DMS 273 (cell line): Measurements from ENCODE around the gene CCDC66.
"Not testable (repeated sequence)": the region's sequence is repeated elsewhere in the genome, so short reads cannot be mapped to it uniquely, and the experiment has no call there.

Source experiments
- DNase-seq: peaks from one replicate; lab custom pipeline; 2025; ENCODE audit not compliant: unreplicated experiment; lab: John Stamatoyannopoulos, UW

The CCDC66 gene

DNA sequence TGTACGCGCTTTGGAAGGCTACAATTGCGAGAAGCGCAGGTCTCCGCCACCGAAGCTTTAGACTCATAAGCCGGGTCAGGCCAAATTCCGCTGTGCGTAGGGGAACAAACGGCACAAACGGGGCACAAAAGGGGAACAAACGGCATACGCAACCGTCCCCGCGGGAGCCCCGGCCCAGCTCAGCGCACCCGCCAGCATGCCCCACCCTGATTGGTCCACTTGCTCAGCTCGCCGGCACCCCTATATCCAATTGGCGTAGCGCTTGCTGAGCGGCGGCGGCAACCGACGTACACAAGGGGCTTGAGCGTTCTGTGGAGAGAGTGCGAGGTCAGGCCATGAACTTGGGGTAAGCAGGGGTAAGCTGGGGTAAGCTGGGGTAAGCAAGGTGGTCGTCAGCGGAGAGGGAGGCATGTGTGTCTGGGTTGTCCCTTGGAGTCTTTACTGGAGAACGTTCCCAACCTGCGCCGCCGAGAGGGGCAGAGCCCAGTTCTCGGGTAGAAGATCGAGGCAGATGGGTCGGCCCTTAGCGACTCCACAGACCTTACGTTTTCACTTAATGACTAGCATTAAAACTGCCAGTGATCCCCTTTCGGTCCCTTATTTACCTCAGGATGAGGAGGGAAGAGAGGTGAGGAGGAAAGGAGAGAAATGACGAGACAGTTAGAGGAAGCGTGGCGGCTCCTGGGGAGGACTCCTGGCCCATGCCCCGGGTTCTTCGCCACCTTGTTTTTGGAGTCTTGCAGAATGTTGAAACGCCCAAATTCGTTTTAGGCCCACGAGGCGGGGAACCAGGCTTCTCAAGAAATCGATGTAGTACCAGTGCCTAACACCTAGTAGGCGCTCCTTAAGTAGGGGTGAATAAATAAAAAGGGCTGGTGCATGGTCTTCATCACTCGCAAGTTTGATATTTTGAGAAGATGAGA, at the start of gene CCDC66:
Gene CCDC66 (plus strand): TSS at position 268 of the 923 bp plus-strand sequence. CDS start 68 bp downstream, at position 336.
- DNase-seq, result peak; percentile 94

DNA sequence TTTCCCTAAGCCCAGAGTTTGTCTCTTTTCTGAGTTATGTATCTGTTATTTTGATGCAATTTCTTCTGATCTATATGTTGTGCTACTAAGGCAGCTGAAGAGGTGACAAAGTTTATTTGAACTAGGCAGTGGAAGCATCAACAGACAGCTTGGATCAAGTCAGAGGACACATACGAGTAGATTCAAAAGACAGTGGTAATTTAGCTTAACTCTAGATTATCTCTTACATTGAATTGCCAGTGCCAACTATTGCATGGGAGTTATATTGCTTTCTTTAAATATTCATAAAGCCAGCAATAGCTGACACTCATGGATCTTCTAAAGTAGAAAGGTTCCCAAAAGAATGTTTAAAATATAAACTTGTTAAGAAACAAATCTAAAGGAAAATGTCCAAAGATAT, 37.3 kb upstream of the CCDC66 start:
- no peak for DNase-seq

DNA sequence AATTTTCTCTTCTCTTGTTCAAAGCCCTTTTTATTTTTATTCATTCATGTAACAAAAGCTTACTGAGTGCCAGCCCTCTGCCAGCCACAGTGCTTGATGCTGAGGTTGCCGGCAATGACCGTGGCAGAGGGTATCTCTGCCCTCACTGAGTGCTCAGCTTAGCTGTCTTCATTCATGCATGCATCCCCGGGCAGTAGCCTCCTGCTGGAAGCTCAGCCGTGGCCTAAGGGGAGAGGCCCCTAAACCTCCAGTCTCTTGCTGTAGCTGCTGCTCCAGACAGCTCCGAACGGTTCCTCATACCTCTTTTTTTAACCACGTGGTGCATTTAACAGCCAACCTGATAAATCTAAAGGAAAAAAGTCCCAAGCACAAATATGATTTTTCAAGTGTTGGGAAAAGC, 34.6 kb upstream of the CCDC66 start:
- no peak for DNase-seq

DNA sequence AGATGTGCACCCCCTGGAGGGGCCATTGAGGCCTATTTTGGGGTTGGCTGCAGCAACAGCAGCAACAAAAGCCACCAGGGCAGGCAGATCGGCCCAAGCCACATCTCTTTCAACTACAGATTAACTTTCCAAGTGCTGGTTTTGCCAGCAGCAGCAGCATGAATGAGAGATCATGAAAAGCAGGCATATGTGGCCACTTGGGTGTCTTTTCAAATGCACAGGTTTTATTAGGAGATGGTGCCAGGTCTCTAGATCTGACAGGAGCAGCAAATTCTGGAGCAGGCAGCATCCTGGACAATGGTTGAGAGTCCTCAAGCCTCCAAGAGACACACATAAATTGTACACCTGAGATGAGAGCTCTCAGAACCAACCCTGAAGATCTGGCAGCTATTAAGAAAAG, 31.7 kb upstream of the CCDC66 start:
- no peak for DNase-seq

DNA sequence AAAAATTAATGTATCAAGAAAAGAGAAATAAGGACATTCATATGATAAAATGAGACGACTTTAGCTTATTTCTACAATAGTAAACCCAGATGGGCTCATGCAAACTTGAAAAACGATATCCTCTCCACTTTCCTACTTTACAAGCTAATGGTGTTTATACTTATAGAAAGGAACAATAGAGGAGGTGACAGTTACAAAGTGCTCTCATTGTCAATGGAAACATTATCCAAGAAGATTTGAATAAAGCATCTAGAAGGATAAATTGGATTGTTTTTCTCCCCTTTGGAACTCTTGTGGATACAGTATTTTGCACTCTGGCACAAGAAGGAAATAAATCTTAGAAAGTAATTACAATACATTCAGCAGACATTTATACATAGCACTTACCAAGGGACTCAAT, 20.2 kb upstream of the CCDC66 start:
- DNase-seq, result no peak

DNA sequence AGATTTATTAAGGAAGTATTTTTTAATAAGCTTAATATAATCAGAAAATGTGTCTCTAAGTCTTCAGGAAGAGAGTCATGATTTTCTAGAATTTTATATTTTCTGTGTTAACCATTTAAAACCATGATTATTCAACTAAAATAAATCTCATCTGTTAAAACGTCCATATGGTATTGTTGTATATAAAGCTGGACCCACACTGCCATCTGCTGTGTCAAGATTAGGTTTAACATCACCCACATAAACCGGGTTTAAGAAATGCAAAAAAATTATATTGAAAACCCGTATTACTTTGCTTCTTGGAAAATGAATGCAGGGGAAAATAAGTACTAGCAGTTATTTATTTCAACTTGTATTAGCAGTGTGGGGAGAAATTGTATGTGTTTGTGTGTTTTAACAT, 9.5 kb upstream of the CCDC66 start:
- DNase-seq, result peak; percentile 45

DNA sequence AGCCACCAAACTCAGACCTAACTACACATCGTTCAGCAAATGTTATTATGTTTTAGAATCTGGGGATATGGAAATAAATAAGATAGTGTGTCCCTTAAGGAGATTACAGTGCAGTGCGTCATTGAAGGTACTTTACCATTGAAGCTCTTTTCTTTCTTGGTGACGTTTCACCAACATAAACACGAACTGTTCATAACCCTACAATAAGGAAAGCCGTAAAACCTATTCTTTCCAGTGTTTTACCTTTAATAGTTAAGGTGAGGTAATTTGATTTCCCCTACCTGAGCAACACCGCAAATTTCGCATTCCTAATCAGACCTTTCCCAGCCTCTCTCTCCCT, 826 bp downstream of the CCDC66 start:
- no peak for DNase-seq

DNA sequence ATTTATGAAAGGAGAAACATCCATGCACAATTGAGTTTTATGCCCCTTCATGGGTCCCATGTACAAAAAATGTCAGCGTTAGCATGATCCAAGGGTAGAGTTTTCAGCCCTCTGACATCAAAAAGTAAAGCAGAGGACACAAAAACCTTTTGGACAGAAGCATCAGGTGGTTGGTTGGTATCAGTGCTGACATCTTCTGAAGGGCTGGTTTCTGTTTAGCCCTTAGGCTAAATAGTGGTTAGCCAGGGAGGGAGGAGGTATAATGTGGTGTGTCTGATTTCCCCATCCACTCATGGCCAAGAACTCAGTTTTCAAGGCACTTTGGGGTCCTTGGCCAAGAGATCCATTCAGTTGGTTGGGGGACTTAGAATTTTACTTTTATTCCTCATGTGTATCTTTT, 16.5 kb downstream of the CCDC66 start:
- DNase-seq, result no peak

DNA sequence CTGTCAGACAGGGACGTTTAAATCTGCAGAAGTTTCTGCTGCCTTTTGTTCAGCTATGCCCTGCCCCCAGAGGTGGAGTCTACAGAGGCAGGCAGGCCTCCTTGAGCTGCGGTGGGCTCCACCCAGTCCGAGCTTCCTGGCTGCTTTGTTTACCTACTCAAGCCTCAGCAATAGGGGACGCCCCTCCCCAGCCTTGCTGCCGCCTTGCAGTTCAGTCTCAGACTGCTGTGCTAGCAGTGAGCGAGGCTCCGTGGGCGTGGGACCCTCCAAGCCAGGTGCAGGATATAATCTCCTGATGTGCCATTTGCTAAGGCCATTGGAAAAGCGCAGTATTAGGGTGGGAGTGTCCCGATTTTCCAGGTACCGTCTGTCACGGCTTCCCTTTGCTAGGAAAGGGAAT, 25.0 kb downstream of the CCDC66 start:
- DNase-seq, result not testable (repeated sequence)

DNA sequence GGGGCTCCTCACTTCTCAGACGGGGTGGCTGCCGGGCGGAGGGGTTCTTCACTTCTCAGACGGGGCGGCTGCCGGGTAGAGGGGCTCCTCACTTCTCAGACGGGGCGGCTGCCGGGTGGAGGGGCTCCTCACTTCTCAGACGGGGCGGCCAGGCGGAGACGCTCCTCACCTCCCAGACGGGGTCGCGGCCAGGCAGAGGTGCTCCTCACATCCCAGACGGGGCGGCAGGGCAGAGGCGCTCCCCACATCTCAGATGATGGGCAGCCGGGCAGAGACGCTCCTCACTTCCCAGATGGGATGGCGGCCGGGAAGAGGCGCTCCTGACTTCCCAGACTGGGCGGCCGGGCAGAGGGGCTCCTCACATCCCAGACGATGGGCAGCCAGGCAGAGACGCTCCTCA, 27.3 kb downstream of the CCDC66 start:
- not testable (repeated sequence) for DNase-seq

DNA sequence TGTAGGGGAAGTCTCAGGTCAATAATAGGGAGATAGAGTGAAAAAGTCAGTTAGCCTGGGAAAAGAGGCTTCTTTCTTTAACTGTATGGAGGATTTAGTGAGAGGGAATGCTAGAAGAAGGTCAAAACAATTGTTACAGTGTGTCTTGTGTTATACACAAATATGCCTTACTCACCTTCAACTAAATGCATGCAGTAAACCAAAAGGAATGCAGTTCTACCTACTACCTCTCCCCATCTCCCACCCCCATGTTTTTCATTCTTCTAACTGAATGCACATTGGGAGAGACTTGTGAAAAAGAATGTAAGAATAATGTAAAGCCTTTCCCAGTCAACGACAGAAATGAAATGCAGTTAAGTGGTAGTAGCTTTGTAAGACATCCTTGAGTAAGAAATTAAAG, 33.8 kb downstream of the CCDC66 start:
- no peak for DNase-seq

DNA sequence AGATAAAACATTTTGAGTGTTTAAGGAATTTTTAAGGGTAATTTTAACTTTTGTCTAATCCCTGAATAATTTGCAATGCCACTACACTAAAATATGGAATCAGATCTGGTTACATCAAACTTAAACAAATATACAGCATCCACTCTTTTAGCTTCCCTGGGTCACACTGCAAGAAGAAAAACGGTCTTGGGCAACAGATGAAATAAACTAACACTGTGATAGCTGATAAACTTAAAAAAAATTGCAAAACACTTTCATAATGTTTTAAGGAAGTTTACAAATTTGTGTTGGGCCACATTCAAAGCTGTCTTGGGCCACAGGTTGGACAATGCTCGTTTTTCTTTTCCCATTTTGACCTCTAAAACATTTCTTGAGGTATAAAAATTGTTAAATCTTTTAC, 34.3 kb downstream of the CCDC66 start:
- no peak for DNase-seq

DNA sequence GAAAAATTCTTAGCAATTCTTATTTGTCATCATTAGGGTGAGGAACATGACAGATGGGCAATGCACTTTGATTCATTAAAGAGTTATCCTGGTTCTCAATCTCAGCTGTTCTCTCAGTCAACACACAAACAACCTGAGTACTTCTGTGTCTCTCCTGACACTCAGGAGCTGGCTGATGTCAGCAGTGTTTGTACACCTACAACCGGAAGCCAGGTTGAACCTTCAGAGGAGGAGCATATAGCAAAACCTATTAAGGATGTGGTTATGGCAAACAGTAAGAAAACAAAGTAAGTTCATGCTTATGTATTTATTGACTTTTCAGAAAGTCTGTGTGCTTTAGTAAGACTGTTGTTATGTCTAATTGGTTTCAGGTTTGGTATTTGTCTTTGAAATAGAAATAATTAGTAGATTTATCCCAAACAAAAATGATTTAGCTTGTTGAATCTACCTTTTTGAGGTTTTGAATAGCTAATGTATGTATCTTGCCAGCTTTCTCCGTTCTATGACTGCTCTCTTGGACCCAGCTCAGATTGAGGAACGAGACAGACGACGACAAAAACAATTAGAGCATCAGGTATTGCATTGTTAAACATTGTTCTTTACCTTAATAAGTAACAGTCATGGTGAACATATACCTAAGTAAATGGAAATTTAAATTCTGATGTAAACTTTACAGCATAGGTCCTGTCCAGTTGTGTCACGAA, 36.6 kb downstream of the CCDC66 start:
- no peak for DNase-seq

DNA sequence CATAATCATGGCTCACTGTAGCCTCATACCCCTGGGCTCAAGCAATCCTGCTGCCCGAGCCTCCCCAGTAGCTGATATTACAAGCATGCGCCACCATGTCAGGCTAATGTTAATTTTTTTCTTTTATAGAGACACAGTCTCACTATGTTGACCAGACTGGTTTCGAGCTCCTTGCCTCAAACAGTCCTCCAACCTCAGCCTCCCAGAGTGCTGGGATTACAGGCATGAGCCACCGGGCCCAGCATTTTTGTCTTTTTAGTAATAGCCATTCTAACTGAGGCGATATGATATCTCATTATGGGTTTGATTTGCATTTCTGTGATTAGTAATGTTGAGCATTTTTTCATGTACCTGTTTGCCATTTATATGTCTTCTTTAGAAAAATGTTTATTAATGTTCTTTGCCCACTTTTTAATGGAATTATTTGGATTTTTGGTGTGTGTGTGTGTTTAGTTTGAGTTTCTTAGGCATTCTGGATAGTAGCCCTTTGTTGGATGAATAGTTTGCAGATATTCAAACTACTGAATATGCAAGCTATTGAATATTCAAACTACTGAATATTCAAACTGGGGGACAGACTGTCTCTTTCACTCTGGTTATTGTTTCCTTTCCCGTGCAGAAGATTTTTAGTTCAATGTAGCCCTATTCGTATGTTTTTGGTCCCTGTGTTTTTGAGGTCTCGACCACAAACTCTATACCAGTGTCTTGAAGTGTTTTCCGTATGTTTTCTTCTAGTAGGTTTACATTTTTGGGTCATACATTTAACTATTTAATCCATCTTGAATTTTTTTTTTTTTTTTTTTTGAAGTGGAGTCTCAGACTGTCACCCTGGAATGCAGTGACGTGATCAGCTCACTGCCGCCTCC, 39.2 kb downstream of the CCDC66 start:
- no peak for DNase-seq

DNA sequence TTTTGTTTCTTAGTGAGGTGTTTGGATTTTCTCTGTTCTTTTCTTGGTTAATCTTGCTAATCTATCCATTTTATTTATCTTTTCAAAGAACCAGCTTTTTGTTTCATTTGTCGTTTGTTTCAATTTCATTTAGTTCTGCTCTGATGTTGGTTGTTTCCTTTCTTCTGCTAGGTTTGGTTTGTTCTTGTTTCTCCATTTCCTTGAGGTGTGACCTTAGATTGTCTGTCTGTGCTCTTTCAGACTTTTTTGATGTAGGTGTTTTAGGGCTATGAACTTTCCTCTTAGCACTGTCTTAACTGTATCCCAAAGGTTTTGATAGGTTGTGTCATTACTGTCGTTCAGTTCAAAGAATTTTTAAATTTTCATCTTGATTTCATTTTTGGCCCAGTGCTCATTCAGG, 51.5 kb downstream of the CCDC66 start:
- DNase-seq, result not testable (repeated sequence)

DNA sequence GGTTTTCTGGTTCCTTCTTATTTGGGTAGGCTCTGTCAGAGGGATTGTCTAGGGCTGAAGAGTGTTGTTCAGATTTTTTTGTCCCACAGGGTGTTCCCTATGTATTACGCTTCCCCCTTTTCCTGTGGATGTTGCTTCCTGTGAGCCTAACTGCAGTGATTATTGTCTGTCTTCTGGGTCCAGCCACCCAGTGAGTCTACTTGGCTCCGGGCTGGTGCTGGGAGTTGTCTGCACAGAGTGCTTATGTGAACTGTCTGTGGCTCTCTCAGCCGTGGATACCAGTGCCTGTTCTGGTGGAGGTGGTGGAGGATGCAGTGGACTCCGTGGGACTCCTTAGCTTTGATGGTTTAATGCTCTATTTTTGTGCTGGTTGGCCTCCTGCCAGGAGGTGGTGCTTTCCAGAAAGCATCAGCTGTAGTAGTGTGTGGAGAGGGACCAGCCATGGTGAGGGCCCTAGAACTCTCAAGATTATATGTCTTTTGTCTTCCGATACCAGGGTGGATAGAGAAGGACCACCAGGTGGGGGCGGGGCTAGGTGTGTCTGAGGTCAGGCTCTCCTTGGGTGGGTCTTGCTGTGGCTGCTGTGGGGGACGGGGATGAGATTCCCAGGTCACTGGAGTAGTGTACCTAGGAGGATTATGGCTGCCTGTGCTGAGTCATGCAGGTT, 53.8 kb downstream of the CCDC66 start:
- DNase-seq, result no peak

DNA sequence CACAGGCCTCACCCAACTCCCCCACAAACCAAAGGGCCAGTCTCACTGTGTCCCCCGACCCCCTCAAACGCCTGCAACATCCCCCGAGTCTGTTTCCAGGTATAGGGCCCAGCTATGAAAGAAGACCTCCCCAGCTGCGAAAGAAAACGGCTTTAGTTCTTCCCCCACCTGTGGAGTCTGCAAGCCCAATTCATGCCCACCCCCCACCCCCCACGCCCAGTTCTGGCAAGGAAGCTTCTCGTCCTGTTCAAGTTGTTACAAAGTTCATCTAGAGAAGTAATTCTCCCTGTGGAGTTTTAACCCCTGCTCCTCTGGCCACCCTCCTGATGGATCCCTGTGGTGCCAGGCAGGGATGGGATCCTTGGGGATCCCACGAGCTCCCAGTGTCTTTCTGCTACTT, 54.4 kb downstream of the CCDC66 start:
- no peak for DNase-seq

DNA sequence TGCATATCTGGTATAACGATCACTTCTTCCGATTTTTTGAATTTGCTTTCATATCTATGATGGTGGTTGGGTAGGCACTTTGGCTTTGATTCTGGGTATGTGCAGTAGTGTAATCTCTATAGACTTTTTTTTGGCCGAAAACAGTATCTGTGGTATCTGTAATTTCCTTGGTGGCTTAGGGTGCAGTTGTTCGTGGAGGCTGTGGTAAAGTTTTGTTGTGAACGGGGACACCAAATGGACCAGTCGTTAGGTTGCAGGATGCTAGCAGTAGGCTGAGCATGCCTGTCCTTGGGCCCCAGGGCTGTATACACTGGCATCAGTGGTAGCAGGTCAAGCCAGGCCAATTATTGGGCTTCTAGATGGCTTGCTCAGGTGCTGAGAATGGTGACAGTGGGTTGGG, 55.2 kb downstream of the CCDC66 start:
- DNase-seq, result no peak

DNA sequence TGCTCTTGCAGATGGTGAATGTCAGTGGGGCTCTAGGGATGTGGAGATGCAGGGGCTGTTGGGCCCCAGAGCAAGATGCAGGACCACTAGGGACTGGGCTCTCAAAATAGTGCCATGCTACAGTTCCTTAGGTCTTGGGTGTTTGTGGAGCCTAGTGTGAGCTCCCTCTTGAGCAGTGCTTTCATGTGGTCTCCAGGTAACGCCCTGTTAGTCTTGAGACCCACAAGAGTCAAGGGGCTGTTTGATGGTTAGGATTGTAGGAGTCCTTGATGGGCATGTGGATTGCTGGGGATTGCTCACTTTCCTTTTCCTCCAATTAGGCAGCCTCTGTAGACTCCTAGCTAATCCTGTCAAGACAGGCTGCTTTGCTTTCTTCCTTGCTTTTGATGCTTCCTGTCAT, 56.0 kb downstream of the CCDC66 start:
- DNase-seq, result no peak

DNA sequence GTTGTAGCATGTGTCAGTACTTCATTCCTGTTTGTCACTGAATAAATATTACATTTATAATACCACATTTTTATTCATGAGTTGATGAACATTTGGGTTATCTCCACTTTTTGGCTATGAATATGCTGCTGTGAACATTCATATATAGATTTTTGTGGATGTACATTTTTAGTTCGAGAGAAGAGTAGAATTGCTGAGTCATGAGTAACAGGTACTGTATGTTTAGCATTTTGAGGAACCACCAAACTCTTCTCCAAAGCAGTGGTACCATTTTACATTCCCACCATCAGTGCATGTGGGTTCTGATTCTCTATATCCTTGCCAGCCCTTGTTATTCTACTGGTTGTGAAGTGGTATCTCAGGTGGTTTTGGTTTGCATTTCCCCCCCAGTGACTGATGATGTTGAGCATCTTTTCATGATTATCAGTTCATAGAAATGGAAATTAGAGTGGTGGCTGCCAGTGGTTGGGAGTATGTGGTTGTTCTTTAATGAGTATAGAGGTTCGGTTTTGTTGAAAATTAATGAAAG, 59.6 kb downstream of the CCDC66 start:
- no peak for DNase-seq

DNA sequence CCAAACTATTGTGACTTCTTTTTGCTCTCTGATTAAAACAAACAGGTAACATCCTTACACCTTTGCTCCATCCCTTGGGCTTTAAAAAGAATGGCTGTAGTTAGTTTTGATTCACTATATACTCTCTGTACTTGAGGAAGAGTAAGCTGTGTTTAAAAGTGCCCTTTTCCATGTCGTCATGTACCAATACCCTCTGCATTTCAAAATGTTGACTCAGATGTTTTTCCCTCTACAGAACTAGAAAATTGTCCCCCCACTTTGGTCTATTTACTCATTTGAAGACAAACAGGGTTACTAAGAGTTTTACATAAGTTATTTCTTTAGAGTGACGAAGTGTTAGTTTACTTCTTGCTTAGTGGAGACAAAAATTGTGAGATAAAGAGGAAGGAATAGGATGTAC, 63.4 kb downstream of the CCDC66 start:
- DNase-seq, result no peak
